Measurements from ENCODE around the gene ABHD8.

Gene ABHD8

DNA sequence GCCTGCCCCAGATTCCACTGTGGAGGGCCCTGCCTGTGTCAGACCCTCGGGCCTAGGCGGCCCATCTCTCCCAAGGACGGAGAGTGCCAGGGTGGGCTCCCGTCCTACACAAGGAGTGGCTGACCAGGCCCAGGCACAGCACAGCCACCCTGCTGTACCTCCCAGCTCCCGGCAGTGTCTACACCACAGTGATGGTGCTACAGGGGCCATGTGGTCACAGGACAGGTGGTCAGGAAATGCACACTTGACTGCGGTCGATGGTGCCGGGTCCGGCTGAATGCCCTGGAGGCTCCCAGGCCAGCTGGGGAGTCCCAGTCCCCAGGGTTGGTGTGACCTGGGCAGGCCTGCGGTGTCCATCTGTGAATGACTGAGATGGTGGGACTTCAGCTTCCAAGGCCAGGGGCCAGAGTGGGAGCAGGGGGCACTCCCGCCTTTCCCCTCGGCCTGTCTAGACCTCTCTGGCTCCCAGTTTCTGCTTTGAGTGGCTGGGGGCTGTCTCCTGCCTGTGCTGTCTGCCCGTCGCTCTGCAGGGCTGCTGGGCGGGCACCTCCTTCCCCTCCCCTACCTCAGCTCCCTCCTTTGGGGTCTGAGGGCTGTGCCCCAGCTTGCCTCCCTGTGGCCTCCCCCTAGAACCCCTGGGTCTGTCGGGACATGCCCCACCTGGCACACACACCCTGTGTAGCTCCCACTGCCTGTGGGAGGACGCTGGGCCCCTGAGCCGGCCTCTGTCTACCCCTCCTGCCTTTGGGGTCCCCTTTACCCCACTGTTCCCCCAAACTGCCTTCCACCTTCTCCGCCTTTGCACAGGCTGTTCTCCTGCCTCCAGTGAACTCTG, 18.6 kb upstream of the ABHD8 start:
- TF ChIP-seq, protein P1, sequence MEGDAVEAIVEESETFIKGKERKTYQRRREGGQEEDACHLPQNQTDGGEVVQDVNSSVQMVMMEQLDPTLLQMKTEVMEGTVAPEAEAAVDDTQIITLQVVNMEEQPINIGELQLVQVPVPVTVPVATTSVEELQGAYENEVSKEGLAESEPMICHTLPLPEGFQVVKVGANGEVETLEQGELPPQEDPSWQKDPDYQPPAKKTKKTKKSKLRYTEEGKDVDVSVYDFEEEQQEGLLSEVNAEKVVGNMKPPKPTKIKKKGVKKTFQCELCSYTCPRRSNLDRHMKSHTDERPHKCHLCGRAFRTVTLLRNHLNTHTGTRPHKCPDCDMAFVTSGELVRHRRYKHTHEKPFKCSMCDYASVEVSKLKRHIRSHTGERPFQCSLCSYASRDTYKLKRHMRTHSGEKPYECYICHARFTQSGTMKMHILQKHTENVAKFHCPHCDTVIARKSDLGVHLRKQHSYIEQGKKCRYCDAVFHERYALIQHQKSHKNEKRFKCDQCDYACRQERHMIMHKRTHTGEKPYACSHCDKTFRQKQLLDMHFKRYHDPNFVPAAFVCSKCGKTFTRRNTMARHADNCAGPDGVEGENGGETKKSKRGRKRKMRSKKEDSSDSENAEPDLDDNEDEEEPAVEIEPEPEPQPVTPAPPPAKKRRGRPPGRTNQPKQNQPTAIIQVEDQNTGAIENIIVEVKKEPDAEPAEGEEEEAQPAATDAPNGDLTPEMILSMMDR (IDR thresholded peaks at IDR 0.05; ENCODE audit: borderline replicate concordance, control extremely low read depth, extremely low read depth, insufficient read depth, missing control alignments), result no peak
- no peak for DNase-seq (ENCODE audit: low spot score)
- in situ Hi-C loops (cut with MboI; ENCODE audit: low sequenced_read_pairs, unreplicated experiment), result no loop called here

DNA sequence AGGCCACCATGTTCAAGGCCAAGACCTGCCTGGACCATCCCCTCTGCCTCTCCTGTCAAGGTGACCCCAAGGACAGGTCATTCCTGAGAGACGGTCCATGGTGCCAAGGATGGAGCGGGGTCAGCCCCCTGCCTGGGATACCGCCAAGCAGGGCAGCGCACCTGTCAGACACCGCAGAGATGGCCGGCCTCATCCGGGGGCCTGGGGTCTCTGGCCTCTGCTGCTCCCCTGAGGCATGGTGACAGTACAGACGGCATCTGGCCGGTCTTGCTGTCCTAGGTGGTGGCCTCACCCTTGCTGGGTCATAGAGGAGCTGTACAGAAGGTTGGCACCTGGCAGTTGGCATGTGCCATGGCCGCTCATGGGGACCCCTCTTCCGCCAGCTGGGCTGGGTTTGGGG, 17.2 kb upstream of the ABHD8 start:
- in situ Hi-C loops (cut with MboI; ENCODE audit: low sequenced_read_pairs, unreplicated experiment), result no loop called here
- TF ChIP-seq, protein P1 (IDR thresholded peaks at IDR 0.05; ENCODE audit: borderline replicate concordance, control extremely low read depth, extremely low read depth, insufficient read depth, missing control alignments), result no peak
- DNase-seq (ENCODE audit: low spot score), result no peak

DNA sequence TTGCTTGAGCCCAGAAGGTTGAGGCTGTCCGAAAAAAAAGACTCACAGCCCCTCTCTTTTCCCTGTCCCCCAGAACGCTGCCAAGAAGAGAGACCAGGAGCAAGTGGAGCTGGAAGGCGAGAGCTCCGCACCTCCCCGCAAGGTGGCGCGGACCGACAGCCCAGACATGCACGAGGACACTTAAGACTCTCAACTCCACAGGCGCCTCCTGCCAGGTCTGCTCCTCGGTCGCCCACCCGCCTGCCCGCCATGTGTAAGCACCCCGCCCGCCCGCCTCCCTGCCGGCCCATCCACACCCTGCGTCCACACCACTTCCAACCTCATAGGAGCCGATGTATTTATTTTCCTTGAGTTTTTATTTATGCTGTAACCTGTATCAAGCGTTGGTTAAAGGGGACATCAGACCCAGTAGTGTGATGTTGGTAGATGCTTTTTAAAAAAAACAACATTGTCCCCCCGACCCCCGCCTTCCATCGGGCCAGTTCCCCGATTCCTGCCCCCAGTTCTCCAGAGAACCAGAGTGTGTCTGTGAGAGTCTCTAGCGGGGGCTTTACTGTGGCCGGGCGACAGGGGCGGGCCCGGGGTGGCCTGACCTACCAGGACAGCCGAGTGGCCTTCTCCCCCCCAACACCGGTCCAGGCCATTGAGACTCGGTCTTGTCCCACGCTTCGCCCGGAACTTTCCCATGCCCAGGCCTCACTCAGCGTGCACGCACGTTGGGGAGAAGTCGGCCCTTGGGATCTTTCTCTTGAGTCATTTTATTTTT, 16.4 kb upstream of the ABHD8 start:
- in situ Hi-C loops (cut with MboI; ENCODE audit: low sequenced_read_pairs, unreplicated experiment), result no loop called here
- TF ChIP-seq, protein P1 (IDR thresholded peaks at IDR 0.05; ENCODE audit: borderline replicate concordance, control extremely low read depth, extremely low read depth, insufficient read depth, missing control alignments), result no peak
- no peak for DNase-seq (ENCODE audit: low spot score)

DNA sequence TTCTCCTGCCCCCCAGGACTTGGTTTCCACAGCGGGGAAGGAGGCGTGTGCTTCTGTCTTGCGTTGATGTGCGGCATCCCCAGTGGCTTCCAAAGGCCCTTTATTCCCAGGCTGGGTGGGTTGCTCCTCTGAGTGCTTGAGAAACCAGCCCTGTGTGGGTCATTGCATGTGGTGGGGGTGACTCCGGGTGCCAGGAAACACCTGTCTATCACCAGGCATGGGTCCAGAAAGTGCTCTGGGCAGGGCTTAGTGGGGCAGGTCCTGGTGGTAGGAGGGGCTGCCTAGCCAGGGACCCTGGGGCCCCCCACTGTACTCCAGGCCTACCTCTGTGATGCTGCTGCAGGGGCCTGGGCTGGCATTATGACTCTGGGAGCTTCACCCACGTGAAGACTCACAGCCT, 15.7 kb upstream of the ABHD8 start:
- in situ Hi-C loops (cut with MboI; ENCODE audit: low sequenced_read_pairs, unreplicated experiment), result no loop called here
- TF ChIP-seq, protein P1 (IDR thresholded peaks at IDR 0.05; ENCODE audit: borderline replicate concordance, control extremely low read depth, extremely low read depth, insufficient read depth, missing control alignments), result no peak
- DNase-seq (ENCODE audit: low spot score), result no peak

DNA sequence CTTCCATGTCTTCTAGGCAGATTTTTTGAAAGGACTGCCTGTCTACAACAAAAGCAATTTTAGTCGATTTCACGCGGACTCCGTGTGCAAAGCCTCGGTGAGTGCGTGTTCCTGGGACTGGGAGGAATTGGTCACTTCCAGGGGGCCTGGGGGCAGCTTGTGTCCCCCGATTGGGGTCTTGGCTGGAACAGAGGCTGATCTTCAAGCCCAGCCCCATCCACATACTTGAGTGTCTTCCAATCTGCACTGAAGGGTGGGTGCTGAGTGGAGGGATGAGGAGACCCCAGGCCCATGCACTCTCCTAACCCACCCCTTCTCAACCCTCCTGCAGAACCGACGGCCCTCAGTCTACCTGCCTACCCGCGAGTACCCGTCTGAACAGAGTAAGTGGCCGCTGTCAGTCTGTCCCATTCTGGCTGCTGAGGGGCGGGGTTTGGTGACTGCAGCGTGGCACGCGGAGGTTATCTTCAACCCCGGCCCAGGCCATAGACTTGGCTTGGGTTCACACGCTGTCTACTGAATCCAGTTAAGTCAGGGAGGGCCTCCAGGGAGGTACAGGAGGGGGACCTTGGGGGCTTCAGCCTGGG, 10.9 kb upstream of the ABHD8 start:
- DNase-seq (ENCODE audit: low spot score), result no peak
- TF ChIP-seq, protein P1 (IDR thresholded peaks at IDR 0.05; ENCODE audit: borderline replicate concordance, control extremely low read depth, extremely low read depth, insufficient read depth, missing control alignments), result no peak
- in situ Hi-C loops (cut with MboI; ENCODE audit: low sequenced_read_pairs, unreplicated experiment), result no loop called here
